DMS 273 (cell line): ENCODE data around the gene C17orf58.
"Not testable (repeated sequence)": the region's sequence is repeated elsewhere in the genome, so short reads cannot be mapped to it uniquely, and the experiment has no call there.

Source experiments
- DNase-seq: peaks from one replicate; lab custom pipeline; 2025; ENCODE audit not compliant: unreplicated experiment; lab: John Stamatoyannopoulos, UW

Gene C17orf58

GRCh38 chr17:67996301-67997171 is at the start of gene C17orf58:
Gene C17orf58, minus strand, starts transcription at chr17:67996469. Its CDS starts 271 bp downstream, at chr17:67996198.
- peak; percentile 45 for DNase-seq

- DNase-seq = no peak
Measured at GRCh38 chr17:68036304-68037147, 40.3 kb upstream of the C17orf58 start.

GRCh38 chr17:68035523-68036303 is 39.4 kb upstream of the C17orf58 start, which contains the start of gene KPNA2:
Gene KPNA2, plus strand, starts transcription at chr17:68035735. Its CDS starts 1,398 bp downstream, at chr17:68037133.
- peak; percentile 100 for DNase-seq

GRCh38 chr17:68035131-68035522 is 38.9 kb upstream of the C17orf58 start:
- peak; percentile 100 for DNase-seq

- no peak for DNase-seq
Measured at GRCh38 chr17:68034452-68034776, 38.1 kb upstream of the C17orf58 start.

- DNase-seq = peak; percentile 78
Measured at GRCh38 chr17:68033636-68034451, 37.6 kb upstream of the C17orf58 start.

- peak; percentile 43 for DNase-seq
Measured at GRCh38 chr17:68029512-68030215, 33.4 kb upstream of the C17orf58 start.

- not testable (repeated sequence) for DNase-seq
Measured at GRCh38 chr17:68022547-68022946, 26.3 kb upstream of the C17orf58 start.

GRCh38 chr17:68021963-68022362 is 25.7 kb upstream of the C17orf58 start:
- DNase-seq = no peak

GRCh38 chr17:68020791-68021190 is 24.5 kb upstream of the C17orf58 start:
- DNase-seq = not testable (repeated sequence)

- no peak for DNase-seq
Measured at GRCh38 chr17:68020409-68020756, 24.1 kb upstream of the C17orf58 start.

GRCh38 chr17:68019675-68020408 is 23.6 kb upstream of the C17orf58 start:
- peak; percentile 98 for DNase-seq

GRCh38 chr17:68019336-68019674 is 23.0 kb upstream of the C17orf58 start:
- DNase-seq = peak; percentile 71

GRCh38 chr17:68018493-68018892 is 22.2 kb upstream of the C17orf58 start:
- not testable (repeated sequence) for DNase-seq

GRCh38 chr17:68016838-68017237 is 20.6 kb upstream of the C17orf58 start:
- no peak for DNase-seq

- no peak for DNase-seq
Measured at GRCh38 chr17:68015081-68015723, 18.9 kb upstream of the C17orf58 start.

GRCh38 chr17:68013385-68013784 is 17.1 kb upstream of the C17orf58 start:
- DNase-seq = no peak

- peak; percentile 42 for DNase-seq
Measured at GRCh38 chr17:68011199-68011665, 15.0 kb upstream of the C17orf58 start.
